GM18508 (cell line): ENCODE data around the gene FBN2.
"Not testable (repeated sequence)": the region's sequence is repeated elsewhere in the genome, so short reads cannot be mapped to it uniquely, and the experiment has no call there.

ENCODE experiments used
- ATAC-seq: cut with Tn5 transposase; IDR thresholded peaks from one replicate; pipeline ENCODE4 v1.9.1; 2021; ENCODE audit warnings: moderate number of reproducible peaks; ENCODE audit not compliant: insufficient read depth, unreplicated experiment

FBN2 gene

GRCh38 chr5:128329386-128329939 is 208.6 kb downstream of the FBN2 start:
- ATAC-seq: no peak

DNA sequence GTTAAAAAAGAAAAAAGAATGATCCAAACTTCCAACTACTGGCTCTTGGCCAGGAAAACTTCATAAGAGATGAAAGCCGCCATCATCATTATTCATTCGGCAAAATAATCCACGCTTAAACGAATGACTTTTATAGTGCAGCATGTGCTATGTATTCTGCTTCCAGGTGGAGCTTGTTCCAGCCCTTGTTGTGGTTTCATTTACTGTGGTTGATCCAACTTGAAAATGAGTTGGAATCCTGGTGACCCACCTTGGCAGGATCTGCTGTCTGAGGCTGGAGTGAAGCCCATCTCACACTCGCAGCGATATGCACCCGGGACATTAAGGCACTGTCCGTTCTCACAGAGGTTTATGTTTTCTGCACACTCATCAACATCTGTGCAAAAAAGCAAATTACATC is 209.6 kb downstream of the FBN2 start:
- no peak for ATAC-seq

DNA sequence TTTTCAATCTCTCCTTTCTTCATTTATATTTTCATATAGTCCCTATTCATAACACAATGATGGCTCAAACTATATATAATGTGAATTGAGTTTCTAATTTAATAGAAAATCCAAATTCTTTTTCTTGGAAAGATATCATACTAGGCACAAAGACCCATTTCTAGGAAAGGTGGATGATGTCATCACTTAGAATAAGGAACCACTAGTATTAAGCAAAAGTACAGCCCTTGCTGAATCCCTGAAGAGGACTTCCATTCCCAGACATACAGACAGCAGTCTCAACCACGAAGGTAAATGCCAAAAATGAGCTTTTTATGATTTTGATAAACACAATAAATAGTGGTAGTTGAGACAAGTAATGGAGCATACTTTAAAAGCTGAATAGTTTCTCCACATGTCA is 210.0 kb downstream of the FBN2 start:
- ATAC-seq: no peak

DNA sequence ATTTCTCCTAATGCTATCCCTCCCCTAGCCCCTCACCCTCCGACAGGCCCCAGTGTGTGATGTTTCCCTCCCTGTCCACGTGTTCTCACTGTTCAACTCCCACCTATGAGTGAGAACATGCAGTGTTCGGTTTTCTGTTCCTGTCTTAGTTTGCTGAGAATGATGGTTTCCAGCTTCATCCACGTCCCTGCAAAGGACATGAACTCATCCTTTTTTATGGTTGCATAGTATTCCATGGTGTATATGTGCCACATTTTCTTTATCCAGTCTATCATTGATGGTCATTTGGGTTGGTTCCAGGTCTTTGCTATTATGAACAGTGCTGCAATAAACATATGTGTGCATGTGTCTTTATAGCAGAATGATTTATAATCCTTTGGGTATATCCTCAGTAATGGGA is 216.6 kb downstream of the FBN2 start:
- ATAC-seq: not testable (repeated sequence)

GRCh38 chr5:128318691-128319090 is 219.4 kb downstream of the FBN2 start:
- ATAC-seq: no peak

- ATAC-seq: no peak
Measured at GRCh38 chr5:128317481-128317880, 220.6 kb downstream of the FBN2 start.

DNA sequence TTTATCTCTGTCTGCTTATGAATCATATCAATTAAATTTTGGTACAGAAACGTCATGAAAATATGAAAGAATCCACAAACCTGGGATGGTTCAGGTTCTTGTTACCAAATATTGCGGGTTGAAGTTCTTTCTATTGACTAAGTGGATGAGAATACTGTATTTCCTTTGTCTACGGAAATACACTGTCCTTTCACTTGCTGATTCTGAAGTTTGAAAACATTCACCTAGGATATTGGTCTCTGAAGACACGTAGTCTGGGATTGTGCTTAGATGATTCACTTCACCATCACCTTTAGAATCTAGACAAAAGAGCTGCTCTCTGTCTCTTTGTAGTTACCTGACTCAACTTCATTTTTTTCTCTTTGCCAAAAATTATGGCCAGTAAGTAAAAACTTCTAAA is 222.4 kb downstream of the FBN2 start:
- no peak for ATAC-seq

GRCh38 chr5:128305341-128305740 is 232.7 kb downstream of the FBN2 start:
- ATAC-seq: no peak

GRCh38 chr5:128304791-128305190 is 233.3 kb downstream of the FBN2 start:
- no peak for ATAC-seq

DNA sequence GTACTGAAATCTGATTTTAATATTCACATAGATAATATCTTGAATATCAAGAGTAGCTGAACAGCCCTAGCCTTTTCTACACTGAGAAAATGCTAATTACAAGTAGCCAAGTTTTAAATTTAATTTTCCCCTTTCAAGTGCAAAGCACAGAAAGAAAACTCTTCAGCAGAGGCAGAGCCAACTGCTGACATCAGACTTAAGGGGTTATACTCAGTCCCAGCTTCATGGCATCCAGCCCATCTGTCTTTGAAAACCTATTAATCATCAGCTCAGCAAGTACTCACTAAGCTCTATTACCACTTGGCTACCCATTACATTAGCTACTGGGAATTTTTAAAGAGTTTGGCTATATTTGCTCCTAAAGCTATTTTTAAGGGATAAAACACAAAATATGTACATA is 234.0 kb downstream of the FBN2 start:
- no peak for ATAC-seq

- ATAC-seq: no peak
Measured at GRCh38 chr5:128303593-128303992, 234.5 kb downstream of the FBN2 start.

DNA sequence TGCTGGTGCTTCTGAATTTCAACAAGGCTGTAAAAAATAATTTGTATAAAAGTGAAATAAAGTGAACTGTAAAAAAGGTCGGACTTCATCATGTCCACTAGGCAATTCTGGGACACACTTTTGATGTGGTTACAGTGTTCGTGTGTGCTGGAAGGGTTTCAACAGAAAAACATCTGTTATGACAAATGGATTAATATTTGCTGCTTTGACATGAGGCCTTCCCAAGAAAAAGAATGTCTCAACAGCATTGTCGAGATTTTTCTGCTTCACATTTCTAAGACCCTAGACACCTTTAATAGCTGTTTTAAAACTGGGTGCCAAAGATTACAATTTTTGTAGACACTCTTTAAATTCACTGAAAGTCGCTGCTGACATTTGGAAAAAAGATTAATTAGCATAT is 237.9 kb downstream of the FBN2 start:
- no peak for ATAC-seq

DNA sequence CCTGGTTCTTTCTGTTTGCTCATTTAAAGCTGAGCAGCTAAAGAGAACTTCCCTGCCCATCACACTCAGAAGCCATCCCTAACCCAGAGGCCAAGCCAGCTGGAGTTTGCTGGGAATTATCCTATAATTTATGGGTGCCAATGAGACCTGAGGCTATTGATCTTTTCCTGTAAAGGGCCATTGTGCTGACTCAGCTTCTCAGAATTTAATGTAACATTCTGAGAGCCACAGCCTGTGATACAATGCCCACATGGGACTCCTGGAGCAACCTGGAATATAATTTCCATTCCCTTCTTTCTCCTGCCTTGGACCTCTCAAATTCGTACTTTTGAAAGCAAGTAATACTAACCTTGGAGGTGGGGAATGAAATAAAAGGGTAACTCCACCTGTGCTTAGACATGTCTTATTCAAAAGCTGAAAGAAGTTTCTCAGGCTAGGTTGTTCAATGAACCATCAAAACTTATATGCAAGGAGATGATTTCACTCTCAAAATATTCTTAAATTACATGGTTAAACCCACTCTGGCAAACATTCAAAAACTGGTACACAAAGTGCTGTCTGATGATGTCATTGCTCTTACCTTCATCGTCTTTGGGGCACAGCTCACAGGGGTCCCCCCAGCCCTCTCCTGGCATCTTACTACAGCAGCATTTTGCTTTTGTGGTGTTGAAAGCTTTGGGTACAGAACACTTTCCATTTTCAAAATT is 247.7 kb downstream of the FBN2 start:
- ATAC-seq: no peak

GRCh38 chr5:128287740-128288139 is 250.3 kb downstream of the FBN2 start:
- no peak for ATAC-seq

DNA sequence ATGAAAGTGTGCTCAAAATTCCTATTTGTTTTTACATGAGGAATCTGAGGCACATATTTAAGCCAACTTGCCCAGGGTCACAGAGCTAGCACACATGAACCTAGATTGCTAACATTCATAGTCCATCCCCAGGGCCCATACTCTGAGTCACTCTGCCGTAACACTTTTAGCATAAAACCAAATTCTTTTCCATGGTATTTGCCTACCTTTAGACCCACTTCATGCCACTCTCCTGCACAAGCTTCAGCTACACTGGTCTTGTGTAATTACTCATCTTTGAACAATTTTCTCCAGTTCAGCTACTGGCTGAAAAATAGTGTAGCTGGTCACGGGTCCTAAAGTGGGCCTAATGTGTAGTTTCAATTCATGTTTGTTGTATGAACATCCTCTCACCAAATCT is 253.8 kb downstream of the FBN2 start:
- ATAC-seq: no peak

DNA sequence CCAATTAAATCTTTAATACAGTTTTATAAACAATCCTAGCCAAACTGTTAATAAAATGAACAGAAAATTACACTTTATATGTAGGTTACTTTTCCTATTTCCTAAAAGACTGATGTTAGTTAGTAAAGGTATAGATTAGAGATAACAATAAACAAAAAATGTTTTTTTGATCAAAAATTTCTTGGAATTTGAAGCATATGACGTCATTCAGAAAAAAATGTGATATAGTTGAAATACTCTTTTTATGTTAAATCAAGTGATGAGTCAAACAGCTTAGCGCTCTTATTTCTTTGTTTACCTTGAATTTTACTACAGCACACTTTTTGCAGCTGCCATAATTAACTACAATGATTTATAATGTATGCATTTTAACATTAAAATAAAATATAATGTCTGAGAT is 258.7 kb downstream of the FBN2 start:
- ATAC-seq: no peak

DNA sequence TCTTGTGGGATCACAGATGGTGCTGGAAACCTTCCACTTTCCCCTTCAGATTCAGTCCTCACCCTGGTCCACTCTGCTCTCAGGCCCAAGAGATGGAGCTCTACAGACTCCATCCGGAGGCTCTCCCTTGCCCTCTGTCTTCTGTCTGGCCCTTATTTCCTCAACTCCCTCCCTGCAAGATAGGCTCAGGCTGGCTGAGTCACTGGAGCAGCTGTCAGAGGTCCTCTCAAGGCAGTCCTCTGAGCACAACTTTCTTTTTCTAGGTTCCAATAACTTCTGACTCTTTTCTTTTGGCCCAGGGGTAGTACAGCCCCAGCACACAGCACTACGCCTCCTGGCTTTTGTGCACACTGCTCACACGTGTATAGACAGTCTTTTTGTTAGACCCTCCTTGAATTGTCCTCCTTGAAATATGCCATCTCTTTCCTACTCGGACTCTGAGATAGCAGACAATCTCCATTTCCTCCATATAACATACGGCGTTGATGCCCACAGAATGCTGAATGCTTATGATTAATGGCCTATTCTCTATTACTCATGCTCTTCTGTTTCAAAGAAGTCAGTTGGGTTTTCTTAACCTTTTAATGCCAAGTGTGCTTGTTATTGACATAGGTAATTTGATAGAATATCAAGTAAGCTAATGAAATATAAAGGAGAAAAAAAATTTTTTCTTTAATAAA is 261.4 kb downstream of the FBN2 start:
- ATAC-seq: no peak

- no peak for ATAC-seq
Measured at GRCh38 chr5:128274441-128274840, 263.6 kb downstream of the FBN2 start.

DNA sequence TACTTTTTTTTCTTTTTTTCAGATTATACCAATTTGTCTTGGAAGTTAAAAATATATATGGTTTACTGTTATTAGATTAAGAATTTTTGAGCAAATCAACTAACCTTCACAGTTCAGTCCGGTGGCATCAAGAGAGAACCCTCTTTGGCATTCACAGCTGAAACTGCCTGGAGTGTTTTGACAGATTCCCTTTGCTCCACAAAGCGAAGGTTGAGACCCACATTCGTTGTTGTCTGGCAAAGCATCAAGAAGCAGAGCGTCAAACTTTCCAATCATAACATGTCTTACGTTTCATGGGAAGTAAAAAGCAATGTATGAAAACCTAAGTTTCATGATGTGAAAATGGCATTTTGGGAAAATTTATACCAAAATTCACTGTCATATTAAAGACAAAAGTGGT is 264.3 kb downstream of the FBN2 start:
- no peak for ATAC-seq

- no peak for ATAC-seq
Measured at GRCh38 chr5:128271859-128272464, 266.1 kb downstream of the FBN2 start.

GRCh38 chr5:128271071-128271470 is 267.0 kb downstream of the FBN2 start:
- no peak for ATAC-seq
